Activated naive CD4-positive, alpha-beta T cell treated with Interleukin-2 at 50 U/mL for 16 hours (primary cell): ENCODE data around the gene DNHD1.

Source experiments
- DNase-seq: peaks from one replicate; pipeline ENCODE4 v3.0.0-alpha.2; 2020

DNHD1 gene

DNA sequence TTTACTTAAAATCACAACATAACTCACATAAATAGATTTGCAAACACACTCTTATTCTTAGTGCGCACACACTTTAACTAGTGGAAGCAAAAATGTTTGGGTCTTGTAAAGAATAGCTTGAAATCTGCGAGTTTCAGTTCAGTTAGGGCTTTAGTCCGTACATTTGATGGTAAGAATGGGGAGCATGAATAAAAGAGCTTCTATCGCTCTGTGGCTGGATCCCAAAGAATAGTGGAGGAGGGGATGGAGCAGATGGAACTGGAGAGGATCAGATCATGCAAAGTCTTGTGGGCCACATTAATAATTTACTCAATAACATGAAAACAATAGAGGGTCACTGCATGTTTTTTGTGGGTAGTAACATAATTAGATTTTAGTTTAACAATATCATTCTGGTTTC lies 44.3 kb downstream of the DNHD1 start:
- DNase-seq = no peak

- DNase-seq = no peak
Observed at GRCh38 chr11:6542727-6543126, 45.6 kb downstream of the DNHD1 start.

GRCh38 chr11:6544921-6545850 lies 48.1 kb downstream of the DNHD1 start:
- no peak for DNase-seq

DNA sequence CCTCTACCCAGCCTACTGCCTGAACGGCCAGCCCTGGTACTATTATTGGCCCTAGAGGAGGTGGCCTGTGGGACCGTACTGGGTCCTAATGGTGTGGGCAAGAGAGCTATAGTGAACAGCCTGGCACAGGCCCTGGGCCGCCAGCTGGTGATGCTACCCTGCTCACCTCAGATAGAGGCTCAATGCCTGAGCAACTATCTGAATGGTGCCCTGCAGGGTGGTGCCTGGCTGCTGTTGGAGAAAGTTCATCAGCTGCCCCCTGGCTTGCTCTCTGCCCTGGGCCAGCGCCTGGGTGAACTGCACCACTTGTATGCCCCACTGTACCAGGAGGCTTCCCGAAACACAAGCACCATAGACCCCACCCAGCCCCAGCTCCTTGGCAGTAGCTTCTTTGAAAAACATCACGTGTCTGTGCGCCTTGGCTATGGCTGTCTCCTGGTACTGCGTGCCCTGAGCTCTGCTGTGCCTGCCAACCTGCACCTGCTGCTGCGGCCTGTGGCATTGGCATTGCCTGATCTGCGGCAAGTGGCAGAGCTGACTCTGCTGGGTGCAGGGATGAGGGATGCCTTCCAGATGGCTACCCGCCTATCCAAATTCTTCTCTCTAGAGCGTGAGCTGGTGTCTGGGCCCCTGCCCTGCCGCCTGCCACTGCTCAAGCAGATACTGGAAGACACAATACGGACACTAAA lies 49.0 kb downstream of the DNHD1 start:
- DNase-seq = no peak

DNA sequence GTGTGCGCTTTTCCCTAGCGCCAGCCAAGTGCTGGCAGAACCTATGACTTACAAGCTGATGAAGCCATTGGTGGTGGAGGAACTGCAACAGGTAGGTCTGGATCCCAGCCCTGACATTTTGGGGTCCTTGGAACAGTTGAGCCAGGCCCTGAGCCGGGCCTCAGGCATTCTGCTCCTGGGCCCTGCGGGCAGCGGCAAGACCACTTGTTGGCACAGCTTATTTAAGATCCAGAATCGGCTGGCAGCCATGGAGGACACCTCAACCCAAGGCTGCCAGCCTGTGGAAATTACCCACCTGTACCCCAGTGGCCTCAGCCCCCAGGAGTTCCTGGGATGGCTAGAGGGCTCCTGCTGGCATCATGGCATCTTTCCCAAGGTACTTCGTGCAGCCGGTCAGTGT lies 49.7 kb downstream of the DNHD1 start:
- DNase-seq = no peak

DNA sequence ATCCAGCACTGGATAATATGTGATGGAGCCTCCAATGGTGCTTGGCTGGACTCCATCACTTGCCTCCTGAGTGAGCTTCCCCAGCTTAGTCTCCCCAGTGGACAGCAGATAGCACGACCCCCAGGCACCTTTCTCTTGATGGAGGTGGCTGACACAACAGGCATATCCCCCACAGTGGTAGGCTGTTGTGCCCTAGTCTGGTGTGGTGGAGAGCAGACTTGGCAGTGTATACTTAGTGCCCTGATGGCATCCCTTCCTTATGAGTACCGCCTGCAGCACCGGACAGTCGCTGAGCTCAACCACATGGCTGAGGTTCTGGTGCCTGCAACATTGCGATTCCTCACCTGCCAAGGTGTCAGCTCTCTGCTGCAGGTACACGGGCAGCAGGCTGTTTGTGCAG lies 50.1 kb downstream of the DNHD1 start:
- DNase-seq = no peak

DNA sequence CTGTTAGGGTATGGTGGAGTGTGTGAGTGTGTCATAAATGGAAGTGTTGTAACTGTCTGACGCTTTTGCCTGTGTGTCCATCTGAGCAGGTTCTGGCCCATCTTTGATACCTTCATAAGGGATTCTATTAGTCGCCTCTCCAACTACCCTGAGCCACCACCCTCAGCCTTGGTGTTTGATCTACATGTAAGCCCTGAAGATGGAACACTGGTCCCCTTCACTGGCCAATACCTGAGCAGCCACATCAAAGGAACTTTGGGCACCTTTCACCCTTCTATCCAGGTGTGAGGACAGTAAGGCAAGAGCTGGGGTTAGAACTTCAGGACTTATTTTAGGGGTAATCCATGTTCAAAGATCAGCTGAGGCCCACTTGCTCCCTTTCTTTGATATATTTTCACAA lies 51.0 kb downstream of the DNHD1 start:
- no peak for DNase-seq

GRCh38 chr11:6548641-6549040 lies 51.6 kb downstream of the DNHD1 start:
- DNase-seq = no peak

DNA sequence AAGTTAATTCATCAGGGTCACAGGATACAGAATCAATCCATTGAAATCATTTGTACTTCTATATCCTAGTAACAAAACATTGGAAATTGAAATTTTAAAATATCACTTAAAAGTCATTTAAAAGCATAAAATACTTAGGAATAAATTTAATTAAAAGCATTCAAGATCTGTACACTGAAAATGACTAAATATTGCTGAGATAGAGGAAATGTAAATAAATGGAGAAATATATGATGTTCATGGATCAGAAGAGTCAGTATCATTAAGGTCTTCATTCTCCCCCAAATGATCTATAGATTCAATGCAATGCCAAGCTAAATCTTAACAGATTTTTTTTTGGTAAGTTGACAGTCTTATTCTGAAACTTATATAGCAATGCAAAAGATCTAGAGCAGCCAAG lies 56.6 kb downstream of the DNHD1 start:
- no peak for DNase-seq

DNA sequence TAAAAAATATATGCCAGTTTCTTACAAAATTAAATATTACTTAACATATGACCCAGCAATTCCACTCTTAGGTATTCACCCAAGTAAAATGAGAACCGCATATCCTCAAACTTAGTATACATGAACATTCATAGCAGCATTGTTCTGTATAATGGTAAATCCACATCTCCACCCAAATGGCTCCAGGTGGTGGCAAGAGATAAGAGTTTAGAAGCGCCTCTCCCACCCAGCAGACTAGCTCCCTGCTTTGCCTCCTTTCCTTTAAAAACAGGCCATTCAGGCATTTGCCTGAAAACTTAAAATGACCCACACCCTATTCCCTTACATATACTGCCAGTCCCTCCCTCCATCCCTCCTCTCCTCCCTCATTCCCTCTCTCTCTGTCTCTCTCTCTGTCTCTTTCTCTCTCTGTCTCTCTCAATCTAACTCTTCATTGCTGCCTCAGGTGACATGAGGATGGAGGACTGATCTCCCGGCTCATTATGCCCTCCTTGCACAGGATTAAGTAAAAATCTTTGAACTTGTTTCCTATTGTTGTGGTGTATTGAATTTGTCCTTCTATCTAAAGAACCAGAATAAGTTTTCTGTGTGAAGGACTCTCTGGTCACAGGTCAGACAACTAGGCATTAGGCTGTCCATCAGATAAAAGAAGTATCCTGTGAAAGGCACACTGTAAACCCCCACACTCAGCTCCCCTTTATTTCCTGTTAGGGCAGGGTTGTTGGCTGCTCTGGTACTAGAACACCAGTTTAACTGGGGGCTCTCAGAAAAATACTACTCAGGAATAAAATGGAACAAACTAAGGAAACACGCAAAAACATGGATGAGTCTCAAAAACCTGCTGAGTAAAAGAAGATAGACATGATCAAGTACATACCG lies 58.0 kb downstream of the DNHD1 start:
- DNase-seq = no peak

GRCh38 chr11:6556139-6556949 lies 59.3 kb downstream of the DNHD1 start:
- DNase-seq = no peak

GRCh38 chr11:6557063-6557462 lies 60.0 kb downstream of the DNHD1 start:
- no peak for DNase-seq

DNA sequence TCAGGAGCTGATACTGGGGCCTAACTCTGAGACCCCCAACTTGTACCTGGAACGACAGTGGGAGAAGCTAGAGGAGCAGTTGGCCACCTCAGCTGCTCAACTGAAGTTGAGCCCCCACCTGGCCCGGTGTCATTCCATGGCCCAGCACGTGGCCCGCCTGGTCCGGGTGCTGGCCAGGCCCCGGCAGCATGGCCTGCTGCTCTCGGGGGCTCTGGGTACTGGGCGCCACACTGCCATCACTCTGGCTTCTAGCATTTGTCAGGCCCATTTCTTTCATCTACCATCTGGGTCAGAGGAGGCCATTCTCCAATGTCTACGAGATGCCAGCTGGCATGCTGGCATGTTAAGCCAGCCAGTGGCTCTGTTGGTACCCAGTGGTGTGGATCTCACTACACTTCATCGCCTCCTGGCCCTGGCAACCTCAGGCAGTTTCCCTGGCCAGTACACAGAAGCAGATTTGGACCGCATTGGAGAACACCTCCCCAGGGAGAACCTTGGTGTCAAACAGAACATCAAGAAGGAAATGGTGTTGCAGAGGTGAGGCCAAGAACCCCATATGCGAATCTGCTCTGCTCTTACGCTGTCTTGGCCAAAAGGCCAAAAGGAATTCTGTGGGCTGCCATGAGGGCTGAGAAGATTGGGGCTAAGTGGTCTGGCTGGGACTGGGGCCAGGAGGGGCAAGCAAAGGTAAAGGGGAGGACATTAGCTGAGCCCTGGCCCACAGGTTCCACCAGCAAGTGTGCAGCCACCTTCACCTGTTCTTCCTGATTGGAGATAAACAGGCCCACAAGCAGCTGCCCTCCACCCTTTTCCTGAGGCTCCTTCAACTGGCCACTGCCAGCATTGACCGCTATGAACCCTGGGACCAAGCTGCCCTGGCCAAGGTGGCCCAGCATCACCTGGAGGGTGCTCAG lies 60.9 kb downstream of the DNHD1 start:
- DNase-seq = no peak

GRCh38 chr11:6559369-6559768 lies 62.3 kb downstream of the DNHD1 start:
- DNase-seq = no peak

DNA sequence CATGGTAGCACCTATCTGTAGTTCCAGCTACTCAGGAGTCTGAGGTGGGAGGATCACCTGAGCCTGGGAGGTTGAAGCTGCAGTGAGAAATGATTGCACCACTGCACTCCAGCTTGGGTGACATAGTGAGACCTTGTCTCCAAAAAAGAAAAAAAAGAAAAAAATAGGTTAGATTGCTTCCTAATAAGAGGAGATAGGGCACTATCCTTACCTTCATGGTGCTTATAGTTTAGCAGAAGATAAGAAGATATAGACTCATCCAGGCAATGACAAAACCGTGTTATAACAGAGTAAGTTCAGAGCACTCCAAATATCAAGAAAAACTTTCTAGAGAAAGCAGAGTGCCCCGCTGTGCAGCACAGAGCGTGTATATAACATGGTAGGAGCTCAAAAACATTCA lies 64.2 kb downstream of the DNHD1 start:
- DNase-seq = no peak

GRCh38 chr11:6563121-6563619 lies 66.1 kb downstream of the DNHD1 start:
- no peak for DNase-seq

- DNase-seq = no peak
Observed at GRCh38 chr11:6563667-6564066, 66.6 kb downstream of the DNHD1 start.

DNA sequence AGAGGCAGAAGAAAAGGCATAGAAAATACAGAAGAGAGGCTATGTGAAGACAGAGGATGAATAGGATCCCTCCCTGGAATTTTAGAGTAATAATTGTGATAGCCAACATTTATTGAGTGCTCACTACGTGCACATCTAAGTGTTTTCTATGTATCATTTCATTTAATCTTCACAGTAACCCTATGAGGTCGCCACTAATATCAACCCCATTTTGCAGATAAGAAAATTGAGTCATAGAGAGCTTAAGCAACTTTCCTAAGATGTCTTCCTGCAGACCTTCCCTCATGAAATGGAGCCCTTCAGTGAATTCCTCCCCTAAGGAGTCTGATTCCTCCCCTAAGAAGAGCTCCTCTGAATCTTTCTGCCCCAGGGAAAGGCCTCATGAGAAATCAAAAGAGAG lies 68.2 kb downstream of the DNHD1 start:
- DNase-seq = no peak

DNA sequence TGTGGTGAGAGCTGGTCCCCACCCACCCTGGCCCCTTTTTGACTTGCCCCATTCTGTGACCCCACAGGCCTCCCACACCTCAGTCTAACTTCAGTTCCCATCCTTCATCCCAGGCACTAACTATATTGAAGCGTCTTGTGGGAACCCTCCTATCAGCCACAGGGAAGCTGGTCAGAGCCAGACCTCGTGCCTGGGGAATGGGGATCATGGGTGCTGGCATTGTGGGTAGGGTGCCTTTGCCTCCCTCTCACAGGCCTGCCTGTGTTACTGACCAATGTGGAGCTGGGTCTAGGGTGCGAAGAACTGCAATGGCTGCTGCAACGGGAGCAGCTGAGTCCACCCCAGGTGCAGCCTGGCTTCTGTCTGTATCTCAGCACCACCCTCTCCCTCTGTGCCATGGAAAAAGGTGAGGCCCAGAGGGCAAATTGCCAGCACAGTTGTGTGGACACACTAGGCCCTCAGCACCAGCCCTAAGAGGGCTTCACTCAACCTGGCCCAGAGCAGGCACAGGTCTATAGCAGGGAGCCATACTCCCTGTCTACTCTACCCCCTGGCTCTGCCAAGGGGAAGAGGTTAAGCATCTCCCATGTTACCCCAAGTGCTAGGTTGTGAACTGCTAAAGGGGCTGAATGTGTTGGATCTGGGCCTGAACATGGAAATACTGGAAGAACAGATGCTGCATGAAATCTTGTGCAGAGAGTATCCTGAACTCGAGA lies 69.1 kb downstream of the DNHD1 start:
- DNase-seq = no peak

DNA sequence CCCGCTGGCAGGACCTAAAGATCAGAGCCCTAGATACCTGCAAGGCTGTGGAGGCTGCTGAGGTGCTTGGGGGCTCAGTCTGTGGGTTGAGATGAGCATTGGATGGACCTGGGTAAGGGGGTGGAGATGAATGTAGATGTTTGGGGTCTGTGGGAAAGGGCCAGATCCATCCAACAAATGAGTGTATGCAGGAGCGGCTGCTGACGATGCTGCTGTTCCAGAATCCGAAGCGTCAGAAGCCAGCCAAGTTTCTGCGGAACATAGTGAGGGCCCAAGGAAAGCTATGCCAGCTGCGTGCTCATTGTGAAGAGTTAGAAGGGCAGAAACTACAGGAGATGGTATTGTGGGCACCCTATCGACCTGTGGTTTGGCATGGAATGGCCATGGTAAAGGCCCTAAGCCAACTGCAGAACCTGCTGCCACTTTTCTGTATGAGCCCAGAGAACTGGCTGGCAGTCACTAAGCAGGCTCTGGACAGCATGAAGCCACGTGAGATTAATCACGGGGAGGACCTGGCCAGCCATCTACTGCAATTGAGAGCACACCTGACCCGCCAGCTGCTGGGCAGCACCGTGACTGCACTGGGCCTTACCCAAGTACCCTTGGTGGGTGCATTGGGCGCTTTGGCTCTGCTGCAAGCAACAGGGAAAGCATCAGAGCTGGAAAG lies 69.8 kb downstream of the DNHD1 start:
- no peak for DNase-seq
